GM12874 (cell line): ENCODE measurements around the gene ITGB1.

Experiments used
- CTCF ChIP-seq: IDR thresholded peaks from 2 replicates; pipeline ENCODE4 v1.5.1; 2011; ENCODE audit warnings: low read depth, mild to moderate bottlenecking, control low read depth, low read length, moderate library complexity; ENCODE audit not compliant: insufficient read depth

The ITGB1 gene

GRCh38 chr10:32972460-32972859, 14.4 kb upstream of the ITGB1 start:
- no peak for TF ChIP-seq CTCF

GRCh38 chr10:32971536-32972091, 13.6 kb upstream of the ITGB1 start:
- no peak for TF ChIP-seq CTCF

GRCh38 chr10:32970910-32971309, 12.9 kb upstream of the ITGB1 start:
- TF ChIP-seq CTCF, result no peak

GRCh38 chr10:32964270-32964669, 6.2 kb upstream of the ITGB1 start:
- no peak for TF ChIP-seq CTCF

- no peak for TF ChIP-seq CTCF
These were observed 5.1 kb upstream of the ITGB1 start for GRCh38 chr10:32963096-32963495.

GRCh38 chr10:32962521-32962920, 4.5 kb upstream of the ITGB1 start:
- no peak for TF ChIP-seq CTCF

GRCh38 chr10:32961895-32962369, 3.9 kb upstream of the ITGB1 start:
- no peak for TF ChIP-seq CTCF
